Tibial nerve (tissue), 4 donors: ENCODE data around the gene DNLZ.

ENCODE experiments used
- CTCF ChIP-seq, 5 experiments: fragments of 200-600 bp in 3 of 5; fragments of 450-650 bp in 2 of 5; sonication (generic) in 3 of 5; IDR thresholded peaks; one replicate each; pipeline ENCODE4 v1.5.1; 2016 to 2019; ENCODE audit warnings: antibody characterized with exemption in 5 of 5, mild to moderate bottlenecking in 3 of 5, moderate library complexity in 2 of 5
- EP300 ChIP-seq, 2 donors: sonication (generic); formaldehyde crosslinking; IDR thresholded peaks; one replicate each; pipeline ENCODE4 v1.6.1; 2017; ENCODE audit warnings: antibody characterized with exemption in 2 of 2, mild to moderate bottlenecking in 1 of 2
- POLR2A ChIP-seq, 2 donors: fragments of 450-650 bp; IDR thresholded peaks; one replicate each; pipeline ENCODE4 v1.6.1; 2017; ENCODE audit warnings: antibody characterized with exemption in 2 of 2, mild to moderate bottlenecking in 2 of 2, moderate library complexity in 2 of 2

- TF ChIP-seq CTCF (IDR thresholded peaks at IDR 0.05) = no peak
- TF ChIP-seq EP300 (IDR thresholded peaks at IDR 0.05) = no peak
- TF ChIP-seq POLR2A (IDR thresholded peaks at IDR 0.05) = no peak
Measured at GRCh38 chr9:136333486-136333885, 30.1 kb downstream of the DNLZ start.
